Loucy (cell line): ENCODE measurements around the gene KLHL12.

Experiments used
- H2AFZ ChIP-seq: fragments of 200-600 bp; sonication (generic); 2 replicates; pipeline ENCODE4 v1.6.0; 2016; ENCODE audit warnings: antibody characterized with exemption, mild to moderate bottlenecking, low read length, moderate library complexity
- H3F3A ChIP-seq: fragments of 200-600 bp; 2 replicates; pipeline ENCODE4 v1.6.0; 2016; ENCODE audit warnings: antibody characterized with exemption, low read depth, mild to moderate bottlenecking
- H3K27me3 ChIP-seq: fragments of 200-600 bp; sonication (generic); 2 replicates; pipeline ENCODE4 v1.6.1; 2014; ENCODE audit warnings: low read length, mild to moderate bottlenecking; ENCODE audit not compliant: insufficient read depth, poor library complexity, severe bottlenecking
- H3K36me3 ChIP-seq: fragments of 200-600 bp; sonication (generic); 2 replicates; pipeline ENCODE4 v1.6.1; 2016; ENCODE audit warnings: low read length; ENCODE audit not compliant: insufficient read depth
- H3K4me1 ChIP-seq: fragments of 200-600 bp; sonication (generic); 2 replicates; pipeline ENCODE4 v1.5.1; 2014; ENCODE audit warnings: low read length, mild to moderate bottlenecking; ENCODE audit not compliant: insufficient read depth, poor library complexity, severe bottlenecking
- H3K4me2 ChIP-seq: fragments of 200-600 bp; sonication (generic); 2 replicates; pipeline ENCODE4 v1.6.0; 2014; ENCODE audit warnings: antibody characterized with exemption, low read length, low read depth, mild to moderate bottlenecking; ENCODE audit not compliant: poor library complexity, severe bottlenecking
- H3K4me3 ChIP-seq: fragments of 200-600 bp; sonication (generic); 2 replicates; pipeline ENCODE4 v1.5.1; 2014; ENCODE audit warnings: low read length, mild to moderate bottlenecking, mixed read lengths; ENCODE audit not compliant: poor library complexity, severe bottlenecking
- H3K79me2 ChIP-seq: fragments of 200-600 bp; sonication (generic); 2 replicates; pipeline ENCODE4 v1.6.1; 2014; ENCODE audit warnings: low read length; ENCODE audit not compliant: insufficient read depth
- H3K9ac ChIP-seq: fragments of 200-600 bp; sonication (generic); 2 replicates; pipeline ENCODE4 v1.6.0; 2014; ENCODE audit warnings: mild to moderate bottlenecking, low read depth, low read length, moderate library complexity; ENCODE audit not compliant: poor library complexity, severe bottlenecking
- H3K9me2 ChIP-seq: fragments of 200-600 bp; sonication (generic); replicated peaks from 2 replicates; pipeline ENCODE4 v1.6.1; 2016; ENCODE audit warnings: low read depth, low read length, mixed read lengths
- H3K9me3 ChIP-seq: fragments of 200-600 bp; sonication (generic); 2 replicates; pipeline ENCODE4 v1.6.1; 2014; ENCODE audit warnings: mild to moderate bottlenecking, antibody characterized with exemption, low read length, low read depth; ENCODE audit not compliant: insufficient read depth
- H4K20me1 ChIP-seq: fragments of 200-600 bp; sonication (generic); 2 replicates; pipeline ENCODE4 v1.6.0; 2014; ENCODE audit warnings: antibody characterized with exemption, low read length, mild to moderate bottlenecking; ENCODE audit not compliant: insufficient read depth, poor library complexity, severe bottlenecking
- CTCF ChIP-seq: fragments of 200-600 bp; sonication (generic); conservative IDR thresholded peaks from 2 replicates; pipeline ENCODE4 v1.5.1; 2014; ENCODE audit warnings: mild to moderate bottlenecking, antibody characterized with exemption, low read length
- EZH2phosphoT487 ChIP-seq: fragments of 200-600 bp; IDR thresholded peaks from 2 replicates; pipeline ENCODE4 v1.6.1; 2018; ENCODE audit warnings: antibody characterized with exemption, mild to moderate bottlenecking, moderate library complexity, borderline replicate concordance

The KLHL12 gene

GRCh38 chr1:202858331-202858730 lies 68.7 kb downstream of the KLHL12 start:
- no peak overlapping the region for H3K4me2 ChIP-seq
- no peak overlapping the region for H2AFZ ChIP-seq
- no peaks in the 10 kb centered on the region for H3F3A ChIP-seq
- no peaks in the 10 kb centered on the region for H3K36me3 ChIP-seq
- no peaks in the 10 kb centered on the region for H3K79me2 ChIP-seq
- no peak for TF ChIP-seq EZH2phosphoT487
- TF ChIP-seq CTCF = no peak
- H3K9me2 ChIP-seq = no peaks in the 10 kb centered on the region
- no peak overlapping the region for H3K9ac ChIP-seq
- H3K4me1 ChIP-seq = no peaks in the 10 kb centered on the region
- H4K20me1 ChIP-seq = no peaks in the 10 kb centered on the region
- H3K27me3 ChIP-seq = no peaks in the 10 kb centered on the region
- H3K9me3 ChIP-seq = no peaks in the 10 kb centered on the region
- no peak overlapping the region for H3K4me3 ChIP-seq

- Histone ChIP-seq H3K4me3 (no peak overlapping the region), H3K9me3 (no peaks in the 10 kb centered on the region)
Observed at GRCh38 chr1:202857136-202857610, 69.9 kb downstream of the KLHL12 start.

GRCh38 chr1:202856014-202856413 lies 71.0 kb downstream of the KLHL12 start:
- H4K20me1 ChIP-seq = no peaks in the 10 kb centered on the region
- no peaks in the 10 kb centered on the region for H3K36me3 ChIP-seq
- H3K4me1 ChIP-seq = peaks cover 2% of the 10 kb centered on the region
- no peaks in the 10 kb centered on the region for H3K9me3 ChIP-seq
- no peak overlapping the region for H3K4me2 ChIP-seq
- H3K27me3 ChIP-seq = no peaks in the 10 kb centered on the region
- H3F3A ChIP-seq = no peaks in the 10 kb centered on the region
- H3K4me3 ChIP-seq = no peak overlapping the region
- no peak overlapping the region for H2AFZ ChIP-seq
- TF ChIP-seq CTCF = no peak
- TF ChIP-seq EZH2phosphoT487 = no peak
- no peaks in the 10 kb centered on the region for H3K9me2 ChIP-seq
- H3K79me2 ChIP-seq = no peaks in the 10 kb centered on the region
- H3K9ac ChIP-seq = no peak overlapping the region

More at GRCh38 chr1:202857136-202857610, 69.9 kb downstream of the KLHL12 start:
- H2AFZ ChIP-seq = no peak overlapping the region
- H3K9ac ChIP-seq = no peak overlapping the region
- H3K4me1 ChIP-seq = no peaks in the 10 kb centered on the region
- H3K9me2 ChIP-seq = no peaks in the 10 kb centered on the region
- H3K4me2 ChIP-seq = no peak overlapping the region
- H4K20me1 ChIP-seq = no peaks in the 10 kb centered on the region
- H3F3A ChIP-seq = no peaks in the 10 kb centered on the region
- no peaks in the 10 kb centered on the region for H3K79me2 ChIP-seq
- TF ChIP-seq CTCF (no peak), EZH2phosphoT487 (no peak)
- no peaks in the 10 kb centered on the region for H3K27me3 ChIP-seq
- no peaks in the 10 kb centered on the region for H3K36me3 ChIP-seq
